DND-41 (cell line): Measurements from ENCODE around the gene GPM6B.

Experiments used
- ATAC-seq: fragments of 200-7000 bp; cut with Tn5 transposase; 3 replicates; pipeline ENCODE4 v1.9.1; 2021; ENCODE audit warnings: low read depth; ENCODE audit not compliant: insufficient read depth
- DNase-seq: peaks from one replicate; pipeline ENCODE4 v3.0.0-alpha.2; 2020
- H2AFZ ChIP-seq: 2 replicates; pipeline ENCODE4 v1.6.0; 2012; ENCODE audit warnings: low read depth, low read length
- H3K27ac ChIP-seq: 2 replicates; pipeline ENCODE4 v1.5.1; 2012; ENCODE audit warnings: low read length, inconsistent platforms
- H3K27me3 ChIP-seq: fragments of 200-600 bp; sonication (generic); 2 replicates; pipeline ENCODE4 v1.6.0; 2012; ENCODE audit warnings: low read length, mild to moderate bottlenecking, inconsistent platforms; ENCODE audit not compliant: insufficient read depth, poor library complexity
- H3K36me3 ChIP-seq: 2 replicates; pipeline ENCODE4 v1.5.1; 2012; ENCODE audit warnings: low read length, inconsistent platforms; ENCODE audit not compliant: insufficient read depth
- H3K4me1 ChIP-seq: 2 replicates; pipeline ENCODE4 v1.5.1; 2012; ENCODE audit warnings: mild to moderate bottlenecking, low read length; ENCODE audit not compliant: insufficient read depth
- H3K4me2 ChIP-seq: 2 replicates; pipeline ENCODE4 v1.6.0; 2012; ENCODE audit warnings: mild to moderate bottlenecking, moderate library complexity, low read length, inconsistent platforms; ENCODE audit not compliant: insufficient read depth
- H3K4me3 ChIP-seq, 2 experiments: fragments of 200-600 bp in 1 of 2; shearing (Covaris generic) in 1 of 2; 2 replicates each; pipeline ENCODE4 v1.5.1; 2012 to 2016; ENCODE audit warnings: inconsistent platforms in 2 of 2, low read length in 2 of 2, mild to moderate bottlenecking in 2 of 2, low read depth in 1 of 2, moderate library complexity in 1 of 2
- H3K79me2 ChIP-seq: 2 replicates; pipeline ENCODE4 v1.6.0; 2012; ENCODE audit warnings: low read length, inconsistent platforms; ENCODE audit not compliant: insufficient read depth
- H3K9ac ChIP-seq: 2 replicates; pipeline ENCODE4 v1.6.0; 2012; ENCODE audit warnings: low read depth, mild to moderate bottlenecking, inconsistent platforms, low read length, moderate library complexity
- H3K9me3 ChIP-seq: 2 replicates; pipeline ENCODE4 v1.5.1; 2012; ENCODE audit warnings: low read length, moderate library complexity, mild to moderate bottlenecking, inconsistent platforms; ENCODE audit not compliant: insufficient read depth, severe bottlenecking
- H4K20me1 ChIP-seq: 2 replicates; pipeline ENCODE4 v1.6.0; 2012; ENCODE audit warnings: low read length; ENCODE audit not compliant: insufficient read depth
- EZH2 ChIP-seq: IDR thresholded peaks from 3 replicates; pipeline ENCODE4 v1.6.1; 2012; ENCODE audit warnings: borderline replicate concordance, low read depth, mild to moderate bottlenecking, moderate library complexity, low read length, inconsistent platforms; ENCODE audit not compliant: severe bottlenecking
- TF ChIP-seq, protein P1 (sequence below): IDR thresholded peaks from 2 replicates; pipeline ENCODE4 v1.5.1; 2012; ENCODE audit warnings: borderline replicate concordance, low read length, moderate library complexity, mild to moderate bottlenecking; ENCODE audit not compliant: poor library complexity, severe bottlenecking; ENCODE audit errors: extremely low read depth

The GPM6B gene

DNA sequence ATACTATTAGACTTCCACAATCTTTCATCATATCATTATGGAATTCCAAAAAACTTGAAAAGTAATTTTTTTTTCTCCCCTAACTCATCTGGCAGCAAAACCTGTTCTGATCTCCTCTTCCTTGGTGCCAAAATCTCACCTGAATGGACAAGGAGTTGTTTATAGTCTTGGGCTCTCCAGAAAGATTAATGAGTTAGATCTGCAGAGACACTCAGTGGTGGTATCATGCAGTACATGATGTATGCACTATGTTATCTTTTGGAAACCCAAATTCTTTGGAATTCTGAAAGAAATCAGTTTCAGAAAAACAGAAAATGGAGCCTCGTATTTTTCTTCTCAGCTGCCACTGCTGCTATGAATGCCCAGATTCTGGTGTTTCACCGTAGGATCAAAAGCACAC lies 11.7 kb downstream of the GPM6B start:
- Histone ChIP-seq H3K79me2 (no peaks in the 10 kb centered on the region), H3K4me3 (no peak overlapping the region), H4K20me1 (no peaks in the 10 kb centered on the region), H3K9ac (no peak overlapping the region), H2AFZ (no peak overlapping the region), H3K36me3 (no peaks in the 10 kb centered on the region), H3K4me2 (no peak overlapping the region), H3K4me1 (no peaks in the 10 kb centered on the region), H3K27me3 (no peaks in the 10 kb centered on the region), H3K9me3 (no peaks in the 10 kb centered on the region), H3K27ac (no peak overlapping the region)
- DNase-seq (no peak), ATAC-seq (no peak)
- no peak for TF ChIP-seq EZH2
- TF ChIP-seq, protein P1, sequence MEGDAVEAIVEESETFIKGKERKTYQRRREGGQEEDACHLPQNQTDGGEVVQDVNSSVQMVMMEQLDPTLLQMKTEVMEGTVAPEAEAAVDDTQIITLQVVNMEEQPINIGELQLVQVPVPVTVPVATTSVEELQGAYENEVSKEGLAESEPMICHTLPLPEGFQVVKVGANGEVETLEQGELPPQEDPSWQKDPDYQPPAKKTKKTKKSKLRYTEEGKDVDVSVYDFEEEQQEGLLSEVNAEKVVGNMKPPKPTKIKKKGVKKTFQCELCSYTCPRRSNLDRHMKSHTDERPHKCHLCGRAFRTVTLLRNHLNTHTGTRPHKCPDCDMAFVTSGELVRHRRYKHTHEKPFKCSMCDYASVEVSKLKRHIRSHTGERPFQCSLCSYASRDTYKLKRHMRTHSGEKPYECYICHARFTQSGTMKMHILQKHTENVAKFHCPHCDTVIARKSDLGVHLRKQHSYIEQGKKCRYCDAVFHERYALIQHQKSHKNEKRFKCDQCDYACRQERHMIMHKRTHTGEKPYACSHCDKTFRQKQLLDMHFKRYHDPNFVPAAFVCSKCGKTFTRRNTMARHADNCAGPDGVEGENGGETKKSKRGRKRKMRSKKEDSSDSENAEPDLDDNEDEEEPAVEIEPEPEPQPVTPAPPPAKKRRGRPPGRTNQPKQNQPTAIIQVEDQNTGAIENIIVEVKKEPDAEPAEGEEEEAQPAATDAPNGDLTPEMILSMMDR, result no peak

DNA sequence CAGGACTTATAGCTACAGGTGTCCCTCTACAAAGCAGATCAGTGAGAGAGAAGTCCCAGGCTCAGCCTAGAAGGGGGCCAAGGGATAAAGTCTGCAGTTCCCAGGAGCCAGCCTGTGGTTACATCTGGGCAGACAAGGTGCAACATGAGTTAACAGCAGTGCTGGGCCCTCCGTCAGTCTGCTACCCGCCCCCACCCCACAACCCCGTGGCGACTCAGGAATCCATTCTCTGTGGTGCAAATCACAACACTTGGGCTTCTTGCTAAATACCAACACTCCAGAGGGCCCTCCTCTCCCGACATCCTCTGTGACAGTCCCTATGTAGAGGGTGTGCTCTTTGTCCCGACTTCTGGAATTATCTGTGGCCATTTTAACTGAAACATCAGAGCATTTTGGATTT lies 13.8 kb downstream of the GPM6B start:
- ATAC-seq, result no peak
- H3K4me2 ChIP-seq, result no peak overlapping the region
- DNase-seq, result no peak

DNA sequence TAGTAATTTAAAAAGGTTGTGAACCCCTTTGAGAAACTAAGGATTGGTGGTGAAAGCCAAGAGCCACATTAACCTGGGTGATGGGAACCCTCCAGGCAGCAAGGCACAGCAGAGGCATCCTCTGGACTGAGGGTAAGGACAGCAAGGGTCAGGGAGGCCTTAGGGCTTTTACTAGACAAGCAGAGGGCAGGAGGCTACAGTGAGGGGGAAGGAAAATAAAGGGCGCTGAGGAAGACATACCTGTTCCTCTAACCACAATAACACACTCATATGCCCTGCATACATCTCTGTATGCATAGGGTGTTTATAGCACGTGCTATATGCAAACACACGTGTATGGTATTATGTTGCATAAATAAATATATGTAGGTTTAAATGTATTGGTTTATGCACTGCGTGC lies 18.7 kb downstream of the GPM6B start:
- no peaks in the 10 kb centered on the region for H4K20me1 ChIP-seq
- no peaks in the 10 kb centered on the region for H3K36me3 ChIP-seq
- no peak overlapping the region for H3K4me2 ChIP-seq
- no peaks in the 10 kb centered on the region for H3K4me1 ChIP-seq
- no peak overlapping the region for H3K27ac ChIP-seq
- DNase-seq, result no peak
- H3K27me3 ChIP-seq, result no peaks in the 10 kb centered on the region
- no peak for ATAC-seq
- no peaks in the 10 kb centered on the region for H3K79me2 ChIP-seq
- H2AFZ ChIP-seq, result no peak overlapping the region
- no peak overlapping the region for H3K9ac ChIP-seq
- no peaks in the 10 kb centered on the region for H3K9me3 ChIP-seq
- no peak overlapping the region for H3K4me3 ChIP-seq
- TF ChIP-seq, protein P1, result no peak
- no peak for TF ChIP-seq EZH2

More for the DNA sequence above, 13.8 kb downstream of the GPM6B start:
- no peak overlapping the region for H3K27ac ChIP-seq
- no peaks in the 10 kb centered on the region for H4K20me1 ChIP-seq
- H3K4me1 ChIP-seq, result no peaks in the 10 kb centered on the region
- H3K9me3 ChIP-seq, result no peaks in the 10 kb centered on the region
- no peaks in the 10 kb centered on the region for H3K27me3 ChIP-seq
- H3K79me2 ChIP-seq, result no peaks in the 10 kb centered on the region
- H3K9ac ChIP-seq, result no peak overlapping the region
- H3K36me3 ChIP-seq, result no peaks in the 10 kb centered on the region
- no peak overlapping the region for H3K4me3 ChIP-seq
- no peak for TF ChIP-seq EZH2
- TF ChIP-seq, protein P1, result no peak
- H2AFZ ChIP-seq, result no peak overlapping the region

- Histone ChIP-seq H3K9me3 (no peaks in the 10 kb centered on the region), H3K36me3 (no peaks in the 10 kb centered on the region), H3K4me1 (no peaks in the 10 kb centered on the region), H3K4me2 (no peak overlapping the region), H3K79me2 (no peaks in the 10 kb centered on the region), H3K27me3 (no peaks in the 10 kb centered on the region), H3K4me3 (no peak overlapping the region), H3K27ac (no peak overlapping the region), H2AFZ (no peak overlapping the region), H4K20me1 (no peaks in the 10 kb centered on the region), H3K9ac (no peak overlapping the region)
- no peak for ATAC-seq
- TF ChIP-seq, protein P1, result no peak
- TF ChIP-seq EZH2, result no peak
- DNase-seq, result no peak
These were observed 19.4 kb downstream of the GPM6B start for GRCh38 chrX:13797512-13797911.
